ENCODE results near the gene IGSF21. TPM values are rescaled to one million over a fixed set of nuclear protein-coding genes. Genes with fewer than 3 reads are reported as not detected.

Gene IGSF21
- polyA plus RNA-seq, 1 donor (not counting 4 experiments of a cell fraction or from before 2014, with no cell fraction given) = not detected

DNA sequence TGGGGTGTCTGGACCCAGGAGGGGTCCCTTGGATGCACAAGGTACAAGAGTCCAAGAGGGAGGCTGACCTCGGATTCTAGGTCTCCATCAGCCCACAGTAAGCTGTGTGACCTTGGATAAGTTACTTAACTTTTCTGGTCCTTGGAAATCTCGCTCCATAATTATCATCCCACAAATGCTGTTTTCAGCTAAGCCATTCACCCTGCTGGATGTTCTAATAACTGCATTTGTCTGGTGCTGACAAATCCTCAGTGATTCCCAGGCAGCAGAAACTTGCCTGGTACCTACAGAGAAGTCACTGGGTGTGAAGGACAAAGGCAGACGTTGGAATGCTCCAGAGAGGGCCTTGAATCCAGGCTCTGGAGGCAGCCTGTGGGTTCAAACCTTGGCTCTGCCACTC is 89.7 kb downstream of the IGSF21 start:
- dilution Hi-C loops (cut with MboI; ENCODE audit: extremely low pct_ligation_motif_present, low sequenced_read_pairs) = no loop called here
- Histone ChIP-seq H3K4me1 (ENCODE audit: control insufficient read depth, extremely low read depth, insufficient read depth, low read length) (no peaks in the 10 kb centered on the region), H4K20me1 (ENCODE audit: control insufficient read depth, extremely low read depth, insufficient read depth, low read length) (no peaks in the 10 kb centered on the region), H3K27ac (ENCODE audit: control insufficient read depth, insufficient read depth, low read length) (no peak overlapping the region), H3K4me3 (ENCODE audit: control insufficient read depth in 2 of 3, extremely low read depth in 1 of 3, insufficient read depth in 2 of 3, low read depth in 1 of 3, low read length in 3 of 3) (no peak overlapping the region), H3K36me3 (ENCODE audit: control insufficient read depth in 2 of 2, extremely low read depth in 1 of 2, insufficient read depth in 2 of 2, low read length in 2 of 2) (no peaks in the 10 kb centered on the region), H3K9me1 (ENCODE audit: control insufficient read depth, extremely low read depth, insufficient read depth, low read length) (no peaks in the 10 kb centered on the region), H3K9ac (ENCODE audit: control insufficient read depth, extremely low read depth, insufficient read depth, low read length) (no peak overlapping the region), H3K9me3 (ENCODE audit: control insufficient read depth, low read depth, low read length) (no peaks in the 10 kb centered on the region), H2AFZ (ENCODE audit: control insufficient read depth, low read length) (no peak overlapping the region), H3K79me2 (ENCODE audit: control insufficient read depth, insufficient read depth, low read length) (no peaks in the 10 kb centered on the region), H3K4me2 (ENCODE audit: control insufficient read depth, extremely low read depth, insufficient read depth, low read depth, low read length) (no peak overlapping the region), H3K27me3 (ENCODE audit: control insufficient read depth, extremely low read depth, insufficient read depth, low read length) (peaks cover 13% of the 10 kb centered on the region)
- DNase-seq (ENCODE audit: low read depth, low spot score) (no peak), FAIRE-seq (no peak)
- no peak for TF ChIP-seq EZH2 (IDR thresholded peaks at IDR 0.05; ENCODE audit: low read length)
- TF ChIP-seq, protein P1, sequence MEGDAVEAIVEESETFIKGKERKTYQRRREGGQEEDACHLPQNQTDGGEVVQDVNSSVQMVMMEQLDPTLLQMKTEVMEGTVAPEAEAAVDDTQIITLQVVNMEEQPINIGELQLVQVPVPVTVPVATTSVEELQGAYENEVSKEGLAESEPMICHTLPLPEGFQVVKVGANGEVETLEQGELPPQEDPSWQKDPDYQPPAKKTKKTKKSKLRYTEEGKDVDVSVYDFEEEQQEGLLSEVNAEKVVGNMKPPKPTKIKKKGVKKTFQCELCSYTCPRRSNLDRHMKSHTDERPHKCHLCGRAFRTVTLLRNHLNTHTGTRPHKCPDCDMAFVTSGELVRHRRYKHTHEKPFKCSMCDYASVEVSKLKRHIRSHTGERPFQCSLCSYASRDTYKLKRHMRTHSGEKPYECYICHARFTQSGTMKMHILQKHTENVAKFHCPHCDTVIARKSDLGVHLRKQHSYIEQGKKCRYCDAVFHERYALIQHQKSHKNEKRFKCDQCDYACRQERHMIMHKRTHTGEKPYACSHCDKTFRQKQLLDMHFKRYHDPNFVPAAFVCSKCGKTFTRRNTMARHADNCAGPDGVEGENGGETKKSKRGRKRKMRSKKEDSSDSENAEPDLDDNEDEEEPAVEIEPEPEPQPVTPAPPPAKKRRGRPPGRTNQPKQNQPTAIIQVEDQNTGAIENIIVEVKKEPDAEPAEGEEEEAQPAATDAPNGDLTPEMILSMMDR (optimal IDR thresholded peaks at IDR 0.05 in 1 of 3, IDR thresholded peaks at IDR 0.05 in 1 of 3, conservative IDR thresholded peaks at IDR 0.05 in 1 of 3; ENCODE audit: extremely low read depth in 1 of 3, insufficient read depth in 2 of 3, low read length in 3 of 3) = peak in 1 of 3 experiments; percentile 17

DNA sequence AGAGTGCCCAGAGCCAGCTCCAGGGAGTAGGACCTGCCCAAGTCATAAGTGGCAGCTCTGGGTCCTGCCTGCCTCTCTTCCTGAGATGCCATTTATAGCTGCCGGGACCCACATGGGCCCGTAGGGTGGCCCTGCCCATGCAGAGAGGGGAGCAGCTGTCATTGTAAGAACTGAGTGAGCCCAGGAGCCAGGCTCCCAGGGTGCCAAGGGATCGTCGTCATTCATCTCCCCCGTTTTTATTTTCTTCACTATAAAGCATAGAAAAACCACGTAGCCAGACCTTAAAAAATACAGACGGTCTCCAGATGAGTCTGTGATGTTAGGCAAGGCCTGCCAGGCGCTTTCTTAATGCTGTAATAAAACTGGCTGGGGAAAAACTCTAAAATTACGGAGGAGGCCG is 90.7 kb downstream of the IGSF21 start:
- no peaks in the 10 kb centered on the region for H4K20me1 ChIP-seq (ENCODE audit: control insufficient read depth, extremely low read depth, insufficient read depth, low read length)
- no peaks in the 10 kb centered on the region for H3K4me1 ChIP-seq (ENCODE audit: control insufficient read depth, extremely low read depth, insufficient read depth, low read length)
- no peak overlapping the region for H3K4me2 ChIP-seq (ENCODE audit: control insufficient read depth, extremely low read depth, insufficient read depth, low read depth, low read length)
- H3K9me3 ChIP-seq (ENCODE audit: control insufficient read depth, low read depth, low read length) = no peaks in the 10 kb centered on the region
- FAIRE-seq (no peak), DNase-seq (ENCODE audit: low read depth, low spot score) (no peak)
- TF ChIP-seq, protein P1 (optimal IDR thresholded peaks at IDR 0.05 in 1 of 3, IDR thresholded peaks at IDR 0.05 in 1 of 3, conservative IDR thresholded peaks at IDR 0.05 in 1 of 3; ENCODE audit: extremely low read depth in 1 of 3, insufficient read depth in 2 of 3, low read length in 3 of 3) = no peak
- TF ChIP-seq EZH2 (IDR thresholded peaks at IDR 0.05; ENCODE audit: low read length) = no peak
- H3K27me3 ChIP-seq (ENCODE audit: control insufficient read depth, extremely low read depth, insufficient read depth, low read length) = peaks cover 13% of the 10 kb centered on the region
- no peak overlapping the region for H3K27ac ChIP-seq (ENCODE audit: control insufficient read depth, insufficient read depth, low read length)
- H3K9me1 ChIP-seq (ENCODE audit: control insufficient read depth, extremely low read depth, insufficient read depth, low read length) = no peaks in the 10 kb centered on the region
- H3K36me3 ChIP-seq (ENCODE audit: control insufficient read depth in 2 of 2, extremely low read depth in 1 of 2, insufficient read depth in 2 of 2, low read length in 2 of 2) = no peaks in the 10 kb centered on the region
- no peak overlapping the region for H2AFZ ChIP-seq (ENCODE audit: control insufficient read depth, low read length)
- no peak overlapping the region for H3K9ac ChIP-seq (ENCODE audit: control insufficient read depth, extremely low read depth, insufficient read depth, low read length)
- H3K4me3 ChIP-seq (ENCODE audit: control insufficient read depth in 2 of 3, extremely low read depth in 1 of 3, insufficient read depth in 2 of 3, low read depth in 1 of 3, low read length in 3 of 3) = no peak overlapping the region
- no peaks in the 10 kb centered on the region for H3K79me2 ChIP-seq (ENCODE audit: control insufficient read depth, insufficient read depth, low read length)
- dilution Hi-C loops (cut with MboI; ENCODE audit: extremely low pct_ligation_motif_present, low sequenced_read_pairs) = no loop called here

Measured in keratinocyte (primary cell).